ENCODE results near the gene YKT6.

The YKT6 gene

DNA sequence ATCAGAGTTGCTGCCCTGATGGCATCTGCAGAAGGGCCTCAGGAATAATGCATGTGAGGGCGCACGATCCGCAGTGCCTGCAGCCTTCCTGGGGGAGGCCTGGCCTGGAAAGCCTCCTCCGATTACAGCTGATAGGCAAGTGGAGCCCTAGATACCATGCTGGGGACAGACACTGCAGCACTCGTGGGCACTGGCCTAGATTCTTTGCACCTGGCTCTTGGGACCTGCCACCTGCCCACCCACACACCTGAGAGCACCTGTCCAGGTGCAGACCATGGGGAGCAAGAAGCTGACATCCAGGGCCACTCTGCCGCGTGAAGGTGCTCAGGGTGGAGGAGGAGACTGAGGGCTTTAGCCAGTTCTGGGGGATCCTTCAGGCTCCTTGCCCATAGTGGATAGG lies 14.8 kb downstream of the YKT6 start:
- Histone ChIP-seq H3K9ac (ENCODE audit: low read length) (no peak overlapping the region), H3K4me3 (ENCODE audit: low read depth in 1 of 2, low read length in 2 of 2) (no peak overlapping the region)

DNA sequence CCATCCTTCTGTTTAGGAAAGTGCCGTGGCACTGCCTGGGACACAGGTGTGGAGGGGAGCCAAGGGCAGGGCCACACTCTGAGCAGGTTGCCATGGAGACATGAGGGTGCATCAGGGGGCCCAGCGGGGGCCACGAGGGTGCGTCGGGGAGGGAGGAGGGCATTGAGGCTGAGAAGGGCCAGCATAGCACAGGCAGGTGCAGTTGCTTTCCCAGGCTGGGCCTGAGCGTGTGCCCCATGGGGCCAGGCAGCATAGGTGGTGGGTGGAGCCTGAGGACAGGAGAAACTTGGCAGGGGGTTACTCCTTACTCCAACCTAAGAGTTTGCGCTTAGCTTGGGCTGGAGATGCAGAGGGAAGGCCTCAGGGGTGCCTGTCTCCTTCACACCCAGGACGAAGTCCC lies 15.2 kb downstream of the YKT6 start:
- no peak overlapping the region for H3K9ac ChIP-seq (ENCODE audit: low read length)
- peaks cover 22% of the 10 kb centered on the region for H3K36me3 ChIP-seq (ENCODE audit: insufficient read depth, low read length)
- H3K4me3 ChIP-seq (ENCODE audit: low read depth in 1 of 2, low read length in 2 of 2): no peak overlapping the region
- no peaks in the 10 kb centered on the region for H3K4me1 ChIP-seq (ENCODE audit: insufficient read depth, low read length)
- no peaks in the 10 kb centered on the region for H3K9me3 ChIP-seq (ENCODE audit: low read length)
- no peak overlapping the region for H3K27ac ChIP-seq (ENCODE audit: low read depth, low read length)
- H3K27me3 ChIP-seq (ENCODE audit: control insufficient read depth in 1 of 2, insufficient read depth in 2 of 2, low read length in 2 of 2): peaks cover 0 to 8% of the 10 kb centered on the region in 2 donors

More for the DNA sequence above, 14.8 kb downstream of the YKT6 start:
- Histone ChIP-seq H3K9me3 (ENCODE audit: low read length) (no peaks in the 10 kb centered on the region), H3K36me3 (ENCODE audit: insufficient read depth, low read length) (peaks cover 27% of the 10 kb centered on the region), H3K27me3 (ENCODE audit: control insufficient read depth in 1 of 2, insufficient read depth in 2 of 2, low read length in 2 of 2) (peaks cover 0 to 5% of the 10 kb centered on the region in 2 donors), H3K4me1 (ENCODE audit: insufficient read depth, low read length) (no peaks in the 10 kb centered on the region), H3K27ac (ENCODE audit: low read depth, low read length) (no peak overlapping the region)

DNA sequence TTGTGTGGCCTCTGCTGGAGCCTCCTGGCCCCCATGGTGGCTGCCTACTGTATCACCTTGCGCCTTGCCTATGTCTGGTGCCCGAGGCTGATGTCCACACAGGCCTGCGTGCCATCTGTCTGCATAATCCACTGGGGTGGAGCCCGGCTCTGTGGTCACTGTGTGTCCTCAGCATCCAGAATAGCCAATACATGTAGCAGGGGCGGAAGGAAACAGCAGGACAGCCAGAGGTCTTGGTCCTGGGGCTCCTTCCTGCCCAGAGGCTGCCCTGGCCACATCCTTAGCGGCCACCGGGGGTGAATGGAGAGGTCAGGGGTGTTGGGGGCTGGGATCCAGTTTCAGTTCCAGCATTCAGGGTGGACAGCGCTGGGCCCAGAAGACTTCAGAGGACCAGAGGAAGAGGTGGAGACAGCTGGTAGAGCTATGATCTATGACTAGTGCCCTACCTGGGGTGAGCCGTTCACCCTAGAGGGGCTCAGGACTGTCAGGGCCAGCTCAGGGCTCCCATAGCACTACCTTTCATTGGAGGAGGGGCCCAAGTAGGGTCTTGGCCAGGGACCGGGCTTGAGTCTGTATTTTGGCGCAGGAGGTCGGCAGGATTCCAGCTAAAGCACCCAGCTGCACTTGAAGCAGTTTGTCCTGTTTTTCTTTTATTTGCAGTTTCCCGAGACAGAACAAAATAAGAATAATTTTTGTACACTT lies 15.9 kb downstream of the YKT6 start:
- Histone ChIP-seq H3K4me3 (ENCODE audit: low read depth in 1 of 2, low read length in 2 of 2) (no peak overlapping the region), H3K27me3 (ENCODE audit: control insufficient read depth in 1 of 2, insufficient read depth in 2 of 2, low read length in 2 of 2) (peaks cover 0 to 10% of the 10 kb centered on the region in 2 donors), H3K9ac (ENCODE audit: low read length) (no peak overlapping the region), H3K9me3 (ENCODE audit: low read length) (no peaks in the 10 kb centered on the region), H3K4me1 (ENCODE audit: insufficient read depth, low read length) (no peaks in the 10 kb centered on the region), H3K27ac (ENCODE audit: low read depth, low read length) (no peak overlapping the region), H3K36me3 (ENCODE audit: insufficient read depth, low read length) (peaks cover 16% of the 10 kb centered on the region)

DNA sequence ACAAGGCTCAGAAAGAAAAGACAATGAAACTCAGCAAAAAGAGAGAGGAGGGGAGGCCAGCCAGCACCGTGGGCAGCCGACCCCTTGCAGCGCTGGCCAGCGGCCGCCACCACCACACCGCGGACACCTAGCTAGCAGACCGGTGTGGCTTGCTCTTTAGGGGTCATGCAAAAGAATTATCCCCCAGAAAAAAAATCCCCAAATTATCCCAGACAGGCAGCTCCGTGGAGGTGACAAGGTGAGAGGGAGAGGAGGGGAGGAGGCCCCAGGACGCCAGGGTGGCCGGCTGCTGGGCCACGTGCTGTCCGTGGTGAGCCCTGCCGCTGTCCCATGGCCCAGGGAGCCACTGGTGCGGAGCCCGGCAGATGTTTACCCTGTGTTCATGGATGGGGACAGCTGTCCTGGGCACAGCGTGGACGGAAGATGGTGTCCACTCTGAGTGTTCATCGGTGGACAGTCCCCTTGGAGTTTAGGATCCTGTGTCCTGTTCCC lies 16.5 kb downstream of the YKT6 start:
- Histone ChIP-seq H3K27ac (ENCODE audit: low read depth, low read length) (no peak overlapping the region), H3K36me3 (ENCODE audit: insufficient read depth, low read length) (peaks cover 10% of the 10 kb centered on the region)

DNA sequence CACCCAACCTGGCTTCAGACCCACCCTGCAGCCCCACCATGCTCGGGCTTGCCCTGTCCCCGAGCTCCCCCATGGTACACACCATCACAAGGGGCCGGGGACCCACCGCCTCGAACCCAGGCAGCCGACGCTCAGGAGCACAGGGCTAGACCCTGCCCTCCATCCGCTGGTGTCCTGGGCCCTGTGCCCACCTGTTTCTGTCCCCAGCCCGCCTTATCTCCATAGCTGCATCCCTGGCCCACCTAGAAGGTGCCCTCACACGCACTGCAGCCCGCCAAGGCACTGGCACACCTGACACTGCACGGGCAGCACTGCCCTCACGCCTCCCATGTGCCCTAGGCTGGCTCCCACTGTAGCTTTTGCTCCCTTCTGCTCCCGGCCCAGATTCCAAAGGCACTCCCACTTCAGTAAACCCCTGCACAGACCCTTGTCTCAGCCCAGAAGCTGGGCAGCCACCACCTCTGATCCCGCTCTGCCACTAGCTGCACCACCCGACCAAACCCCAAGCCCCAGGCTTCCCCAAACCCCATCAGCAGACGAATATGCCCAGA lies 17.1 kb downstream of the YKT6 start:
- Histone ChIP-seq H3K36me3 (ENCODE audit: insufficient read depth, low read length) (peaks cover 4% of the 10 kb centered on the region), H3K4me3 (ENCODE audit: low read depth in 1 of 2, low read length in 2 of 2) (no peak overlapping the region), H3K9me3 (ENCODE audit: low read length) (no peaks in the 10 kb centered on the region), H3K9ac (ENCODE audit: low read length) (no peak overlapping the region), H3K27me3 (ENCODE audit: control insufficient read depth in 1 of 2, insufficient read depth in 2 of 2, low read length in 2 of 2) (peaks cover 0 to 10% of the 10 kb centered on the region in 2 donors), H3K27ac (ENCODE audit: low read depth, low read length) (no peak overlapping the region), H3K4me1 (ENCODE audit: insufficient read depth, low read length) (no peaks in the 10 kb centered on the region)

More for the DNA sequence above, 16.5 kb downstream of the YKT6 start:
- Histone ChIP-seq H3K9ac (ENCODE audit: low read length) (no peak overlapping the region), H3K4me1 (ENCODE audit: insufficient read depth, low read length) (no peaks in the 10 kb centered on the region), H3K9me3 (ENCODE audit: low read length) (no peaks in the 10 kb centered on the region), H3K27me3 (ENCODE audit: control insufficient read depth in 1 of 2, insufficient read depth in 2 of 2, low read length in 2 of 2) (peaks cover 0 to 10% of the 10 kb centered on the region in 2 donors), H3K4me3 (ENCODE audit: low read depth in 1 of 2, low read length in 2 of 2) (no peak overlapping the region)

DNA sequence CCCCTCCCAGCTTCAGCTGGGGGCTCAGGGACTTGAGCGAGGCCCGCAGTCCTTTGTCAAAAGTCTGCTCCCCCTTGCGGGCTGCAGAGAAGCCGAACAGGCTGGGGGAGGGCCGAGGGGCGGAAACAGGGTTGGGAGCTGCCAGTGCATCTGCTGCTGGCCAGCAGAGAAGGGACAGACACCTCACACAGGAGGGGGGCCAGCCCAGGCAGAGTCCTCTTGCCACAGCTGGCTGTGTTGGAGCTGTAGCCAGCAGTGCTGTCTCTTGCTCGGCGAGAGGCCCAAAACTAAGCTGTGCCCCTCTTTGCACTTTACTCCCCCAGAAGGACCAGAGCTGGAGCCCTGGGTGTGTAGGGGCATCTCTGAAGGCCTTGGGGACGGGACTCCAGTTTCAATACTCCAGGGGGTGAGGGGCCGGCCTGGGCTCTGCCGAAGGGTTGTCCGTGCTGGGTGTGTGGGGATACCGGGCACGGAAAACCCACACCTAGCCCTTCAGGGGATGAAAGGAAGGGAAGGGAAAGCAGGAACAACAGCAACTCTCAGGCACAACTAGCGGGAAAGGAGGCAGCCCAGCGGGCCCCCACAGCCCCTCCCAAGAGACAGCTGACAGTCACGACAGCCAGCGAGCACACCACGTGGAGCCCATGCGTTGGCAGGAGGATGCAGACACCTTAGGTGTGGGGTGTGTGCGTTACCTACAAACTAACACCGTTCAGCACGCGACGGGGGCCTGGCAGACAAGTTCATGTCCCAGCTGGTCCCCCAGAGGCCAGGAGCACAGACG lies 17.8 kb downstream of the YKT6 start:
- Histone ChIP-seq H3K36me3 (ENCODE audit: insufficient read depth, low read length) (no peaks in the 10 kb centered on the region), H3K4me3 (ENCODE audit: low read depth in 1 of 2, low read length in 2 of 2) (no peak overlapping the region), H3K4me1 (ENCODE audit: insufficient read depth, low read length) (no peaks in the 10 kb centered on the region), H3K9me3 (ENCODE audit: low read length) (no peaks in the 10 kb centered on the region), H3K9ac (ENCODE audit: low read length) (no peak overlapping the region), H3K27me3 (ENCODE audit: control insufficient read depth in 1 of 2, insufficient read depth in 2 of 2, low read length in 2 of 2) (peaks cover 0 to 10% of the 10 kb centered on the region in 2 donors), H3K27ac (ENCODE audit: low read depth, low read length) (no peak overlapping the region)

DNA sequence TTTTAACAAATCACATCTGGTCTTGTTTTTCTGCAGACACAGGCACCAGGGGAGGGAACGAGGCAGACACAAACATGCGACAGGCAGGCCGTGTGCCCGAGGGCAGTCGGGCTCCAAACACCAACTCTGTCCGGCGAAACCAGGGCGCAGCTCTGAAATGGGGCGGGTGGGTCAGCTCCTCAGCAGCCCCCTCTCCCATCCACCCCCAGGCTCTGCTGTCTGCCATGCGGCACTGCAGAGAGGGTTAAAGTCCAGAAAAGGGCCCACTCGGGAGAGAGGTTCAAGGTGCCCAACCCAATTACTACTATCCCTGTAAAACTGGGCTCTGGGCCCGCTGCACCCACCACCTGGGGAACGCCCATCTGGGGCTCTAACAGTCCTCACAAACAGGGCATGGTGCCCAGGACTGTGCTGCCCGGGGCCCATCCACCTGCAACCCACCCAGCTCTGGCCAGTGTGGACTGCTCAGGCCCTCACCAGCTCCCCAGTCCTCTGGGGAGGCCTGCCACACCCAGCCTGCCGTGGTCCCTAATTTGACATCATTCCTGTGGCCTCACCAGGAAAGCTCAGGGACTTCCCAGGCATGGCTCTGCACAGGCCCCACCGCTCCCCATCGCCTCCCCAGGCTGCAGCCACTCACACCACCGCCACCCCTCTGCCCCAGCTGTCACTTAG lies 18.7 kb downstream of the YKT6 start:
- Histone ChIP-seq H3K9ac (ENCODE audit: low read length) (no peak overlapping the region), H3K9me3 (ENCODE audit: low read length) (no peaks in the 10 kb centered on the region), H3K36me3 (ENCODE audit: insufficient read depth, low read length) (no peaks in the 10 kb centered on the region), H3K27me3 (ENCODE audit: control insufficient read depth in 1 of 2, insufficient read depth in 2 of 2, low read length in 2 of 2) (peaks cover 0 to 12% of the 10 kb centered on the region in 2 donors), H3K27ac (ENCODE audit: low read depth, low read length) (no peak overlapping the region), H3K4me3 (ENCODE audit: low read depth in 1 of 2, low read length in 2 of 2) (no peak overlapping the region), H3K4me1 (ENCODE audit: insufficient read depth, low read length) (no peaks in the 10 kb centered on the region)

DNA sequence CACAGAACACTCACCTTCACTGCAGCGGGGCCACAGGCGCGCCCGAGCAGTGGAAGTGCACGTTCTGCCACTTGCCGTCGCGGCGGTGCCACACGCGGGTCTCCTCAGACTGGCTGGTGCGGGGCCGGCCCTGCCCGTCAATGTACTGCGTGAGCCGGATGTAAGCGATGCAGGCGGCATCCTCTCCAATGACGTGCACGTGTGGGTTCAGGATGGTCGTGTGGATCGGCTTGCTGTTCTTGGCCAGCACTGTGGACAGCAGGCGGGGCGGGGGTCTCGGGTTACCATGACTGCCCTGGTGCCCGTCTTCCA lies 19.2 kb downstream of the YKT6 start:
- no peak overlapping the region for H3K4me3 ChIP-seq (ENCODE audit: low read depth in 1 of 2, low read length in 2 of 2)
- H3K4me1 ChIP-seq (ENCODE audit: insufficient read depth, low read length): no peaks in the 10 kb centered on the region
- H3K9ac ChIP-seq (ENCODE audit: low read length): no peak overlapping the region
- no peaks in the 10 kb centered on the region for H3K36me3 ChIP-seq (ENCODE audit: insufficient read depth, low read length)
- H3K27me3 ChIP-seq (ENCODE audit: control insufficient read depth in 1 of 2, insufficient read depth in 2 of 2, low read length in 2 of 2): peaks cover 0 to 17% of the 10 kb centered on the region in 2 donors
- no peaks in the 10 kb centered on the region for H3K9me3 ChIP-seq (ENCODE audit: low read length)
- H3K27ac ChIP-seq (ENCODE audit: low read depth, low read length): no peak overlapping the region

DNA sequence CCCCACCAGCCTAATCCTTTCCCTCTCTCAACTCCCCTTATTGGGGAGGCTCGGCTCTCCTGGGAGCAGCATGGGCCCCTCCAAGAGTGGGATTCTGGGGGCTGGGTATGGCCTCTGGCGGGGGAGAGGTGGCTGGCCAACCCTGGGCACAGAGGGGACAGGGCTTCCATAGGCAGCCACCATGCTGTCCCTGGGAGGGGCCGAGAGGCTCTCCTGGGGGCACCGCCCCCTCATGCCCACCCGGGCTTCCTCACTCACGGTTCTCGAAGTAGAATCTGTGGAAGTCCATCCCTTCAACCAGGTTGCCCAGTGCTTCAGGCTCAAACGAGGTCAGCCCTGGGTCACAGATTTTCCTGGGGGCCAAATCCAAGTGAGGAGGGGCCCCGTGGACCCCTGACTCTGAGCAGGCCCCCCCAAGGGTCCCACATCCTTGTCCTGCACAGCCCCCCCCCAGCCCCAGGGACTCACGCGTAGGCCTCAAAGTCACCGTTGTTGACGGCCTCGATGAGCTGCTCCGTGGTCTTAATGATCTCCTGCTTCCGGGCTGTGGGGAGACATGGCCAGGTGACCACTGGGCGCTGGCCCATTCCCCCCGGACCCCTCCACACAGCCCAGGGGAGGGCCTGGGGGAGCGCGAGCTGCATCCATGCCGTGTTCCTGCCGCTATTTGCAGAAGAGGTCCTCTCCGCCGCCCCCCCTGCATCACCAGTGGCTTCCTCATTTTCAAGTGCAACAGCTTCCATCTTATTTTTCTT lies 19.8 kb downstream of the YKT6 start:
- peaks cover 0 to 22% of the 10 kb centered on the region in 2 donors for H3K27me3 ChIP-seq (ENCODE audit: control insufficient read depth in 1 of 2, insufficient read depth in 2 of 2, low read length in 2 of 2)
- no peak overlapping the region for H3K4me3 ChIP-seq (ENCODE audit: low read depth in 1 of 2, low read length in 2 of 2)
- no peaks in the 10 kb centered on the region for H3K36me3 ChIP-seq (ENCODE audit: insufficient read depth, low read length)
- H3K9me3 ChIP-seq (ENCODE audit: low read length): no peaks in the 10 kb centered on the region
- no peak overlapping the region for H3K27ac ChIP-seq (ENCODE audit: low read depth, low read length)
- no peaks in the 10 kb centered on the region for H3K4me1 ChIP-seq (ENCODE audit: insufficient read depth, low read length)
- H3K9ac ChIP-seq (ENCODE audit: low read length): no peak overlapping the region

DNA sequence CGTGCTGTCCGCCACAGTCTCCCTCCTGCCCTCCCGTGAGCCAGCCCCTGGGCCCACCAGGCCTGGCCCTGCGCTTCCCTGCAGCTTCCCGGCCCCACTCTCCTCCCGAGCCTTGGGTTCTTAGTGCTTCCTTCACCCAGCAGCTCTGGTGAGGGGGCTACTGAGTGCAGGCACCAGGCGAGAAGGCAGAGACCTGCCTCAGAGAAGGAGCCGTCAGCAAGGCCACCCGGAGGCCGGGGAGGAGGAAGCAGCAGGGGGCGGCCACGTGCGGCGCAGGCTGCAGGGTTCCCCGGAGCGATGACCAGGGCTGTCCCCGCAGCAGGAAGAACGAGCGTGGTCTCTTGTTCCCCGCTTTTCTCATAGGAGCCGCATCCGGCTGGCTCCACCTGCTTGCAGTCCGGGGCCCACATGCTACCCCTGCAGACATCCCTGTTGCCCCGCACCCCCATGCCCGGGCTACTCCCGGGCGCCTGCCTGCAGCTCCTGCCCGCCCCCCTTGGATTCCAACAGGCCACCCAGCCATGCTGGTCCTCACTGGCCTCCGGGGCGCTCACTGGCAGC lies 20.5 kb downstream of the YKT6 start:
- H3K27me3 ChIP-seq (ENCODE audit: control insufficient read depth in 1 of 2, insufficient read depth in 2 of 2, low read length in 2 of 2): peaks cover 0 to 30% of the 10 kb centered on the region in 2 donors
- H3K4me3 ChIP-seq (ENCODE audit: low read depth in 1 of 2, low read length in 2 of 2): no peak overlapping the region
- H3K9ac ChIP-seq (ENCODE audit: low read length): no peak overlapping the region
- H3K9me3 ChIP-seq (ENCODE audit: low read length): no peaks in the 10 kb centered on the region
- no peak overlapping the region for H3K27ac ChIP-seq (ENCODE audit: low read depth, low read length)
- no peaks in the 10 kb centered on the region for H3K36me3 ChIP-seq (ENCODE audit: insufficient read depth, low read length)
- H3K4me1 ChIP-seq (ENCODE audit: insufficient read depth, low read length): no peaks in the 10 kb centered on the region
